HG03159 (cell line): ENCODE measurements around the gene ABHD12.
"Not testable (repeated sequence)": the region's sequence is repeated elsewhere in the genome, so short reads cannot be mapped to it uniquely, and the experiment has no call there.

Experiments used
- ATAC-seq: cut with Tn5 transposase; IDR thresholded peaks from one replicate; pipeline ENCODE4 v1.9.1; 2021; ENCODE audit warnings: mild to moderate bottlenecking, moderate library complexity; ENCODE audit not compliant: unreplicated experiment

Gene ABHD12

DNA sequence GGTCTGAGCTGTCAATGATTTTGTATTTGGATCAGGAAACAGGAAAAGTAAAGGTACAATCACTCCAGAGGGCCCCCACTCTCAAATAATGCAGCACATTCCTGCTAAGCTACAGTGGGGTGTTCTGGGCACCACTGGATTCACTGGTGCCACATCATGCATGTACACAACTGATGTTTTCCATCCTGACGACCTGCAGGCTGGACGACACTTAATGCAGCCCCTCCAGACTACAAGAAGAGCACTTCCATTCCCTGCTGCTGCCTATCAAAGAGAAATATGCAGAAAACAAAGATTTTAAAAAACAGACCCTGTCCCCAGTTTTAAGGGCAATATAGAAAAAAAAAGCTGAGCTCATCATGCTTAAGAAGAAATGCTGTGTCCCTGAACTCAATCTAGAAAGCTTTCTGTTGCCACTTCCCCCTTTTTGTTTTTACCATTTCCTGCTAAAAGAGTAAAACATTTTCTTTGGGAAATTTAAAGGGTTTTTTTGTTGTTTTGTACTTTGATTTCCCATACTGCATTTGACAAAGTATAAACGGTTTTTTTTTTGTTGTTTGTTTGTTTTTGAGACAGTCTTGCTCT, 35.5 kb downstream of the ABHD12 start:
- ATAC-seq: no peak

DNA sequence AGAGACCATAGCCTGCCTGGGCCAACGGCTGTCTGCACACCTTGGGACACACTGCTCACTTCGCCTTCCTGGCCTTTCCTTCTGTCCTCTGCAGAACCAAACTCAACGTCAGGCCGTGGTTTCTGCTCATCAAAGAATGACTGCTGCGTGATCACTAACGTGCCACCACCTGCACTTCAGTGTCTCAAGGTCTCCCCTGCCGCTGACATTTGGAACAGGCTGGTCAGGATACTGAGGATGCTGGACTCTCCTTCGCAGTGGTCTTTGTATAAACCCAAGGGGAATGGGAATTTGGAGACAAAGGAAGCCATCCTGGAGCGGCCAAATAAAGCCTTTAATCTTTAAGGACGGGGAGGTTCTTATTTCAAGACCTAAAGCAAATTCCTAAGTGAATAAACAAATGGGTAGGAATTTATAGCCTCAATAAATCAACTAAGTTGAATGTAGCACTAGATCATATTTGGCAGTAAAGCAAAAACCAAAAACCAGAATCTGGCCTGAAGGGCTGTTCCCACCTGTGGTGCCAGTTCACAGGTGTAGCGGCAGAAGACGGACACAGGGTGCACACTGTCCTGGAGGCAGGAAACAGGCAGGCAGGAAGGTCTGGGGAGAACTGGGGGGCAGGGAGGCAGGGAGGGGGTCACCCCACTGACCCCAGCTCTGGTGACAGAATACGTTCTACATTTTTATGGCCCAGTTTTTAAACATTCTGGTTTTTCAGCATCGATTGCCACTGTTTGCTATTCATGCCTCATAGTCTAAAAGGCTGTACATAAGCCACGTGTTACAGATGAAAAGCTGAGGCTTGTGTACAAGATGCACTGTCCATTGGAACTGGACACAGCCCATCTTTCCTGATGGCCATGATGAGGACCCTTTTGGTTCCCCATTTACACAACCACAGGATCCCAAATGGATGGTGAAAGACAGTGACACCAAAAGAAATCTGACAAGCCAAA, 36.6 kb downstream of the ABHD12 start:
- ATAC-seq: no peak

DNA sequence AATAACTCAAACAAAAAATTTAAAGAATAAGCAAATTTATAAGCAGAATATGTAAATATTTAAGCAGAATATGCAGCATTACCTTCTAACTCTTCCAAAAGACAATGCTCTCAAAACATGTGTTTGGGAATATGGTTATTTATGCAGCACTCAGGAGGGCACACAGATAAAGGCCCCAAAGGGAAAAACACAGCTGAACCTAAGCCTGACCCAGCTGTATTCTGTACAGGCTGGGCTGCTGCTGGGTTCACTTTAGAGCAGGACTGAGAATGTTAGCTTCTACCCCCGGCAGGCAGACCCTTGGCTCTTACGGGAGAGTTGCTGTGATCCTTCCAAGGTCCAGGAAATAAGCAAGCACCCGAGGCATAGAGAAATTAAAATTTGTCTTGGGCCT, 37.3 kb downstream of the ABHD12 start:
- ATAC-seq: no peak

DNA sequence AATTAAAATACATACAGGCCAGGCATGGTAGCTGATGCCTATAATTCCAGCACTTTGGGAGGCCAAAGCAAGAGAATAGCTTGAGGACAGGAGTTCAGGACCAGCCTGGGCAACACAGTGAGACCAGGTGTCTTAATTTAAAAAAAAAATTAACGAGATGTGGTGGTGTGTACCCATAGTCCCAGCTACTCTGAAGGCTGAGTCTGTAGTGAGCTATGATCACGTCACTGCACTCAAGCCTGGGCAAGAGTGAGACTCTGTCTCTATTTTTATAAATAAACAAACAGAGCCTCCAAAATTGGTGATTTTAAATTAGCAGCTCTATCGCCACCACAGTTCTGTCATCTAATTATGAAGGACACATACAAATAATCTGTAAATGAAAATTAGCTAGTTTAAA, 37.9 kb downstream of the ABHD12 start:
- ATAC-seq: no peak

DNA sequence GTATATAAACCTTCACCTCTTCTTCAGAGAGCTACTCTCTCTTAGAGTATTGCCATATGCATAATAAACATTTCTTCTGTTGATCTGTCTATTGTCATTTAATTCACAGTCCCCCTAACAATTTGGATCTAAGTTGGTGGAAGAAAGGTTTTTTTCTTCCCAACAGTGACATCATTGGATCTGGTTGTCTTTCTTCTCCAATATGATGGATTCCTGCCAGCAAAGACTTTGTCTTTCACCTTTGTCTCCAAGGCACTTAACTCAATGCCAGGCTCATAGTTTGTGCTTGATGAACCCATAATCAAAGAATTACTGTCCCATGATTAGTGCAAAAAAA, 39.6 kb downstream of the ABHD12 start:
- no peak for ATAC-seq

DNA sequence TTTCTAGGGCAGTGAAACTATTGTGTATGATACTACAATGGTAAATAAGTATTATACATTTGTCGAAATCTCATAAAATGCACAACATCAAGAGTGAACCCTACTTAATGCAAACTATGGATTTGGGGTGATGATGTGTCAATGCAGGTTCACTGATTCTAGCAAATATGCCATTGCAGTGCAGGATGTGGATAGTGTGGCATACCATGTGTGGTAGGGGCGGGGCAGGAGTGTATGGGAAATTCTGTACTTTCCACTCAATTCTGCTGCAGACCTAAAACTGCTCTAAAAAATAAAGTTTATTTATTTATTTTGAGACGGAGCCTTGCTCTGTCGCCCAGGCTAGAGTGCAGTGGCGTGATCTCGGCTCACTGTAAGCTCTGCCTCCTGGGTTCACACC, 44.3 kb downstream of the ABHD12 start:
- no peak for ATAC-seq

DNA sequence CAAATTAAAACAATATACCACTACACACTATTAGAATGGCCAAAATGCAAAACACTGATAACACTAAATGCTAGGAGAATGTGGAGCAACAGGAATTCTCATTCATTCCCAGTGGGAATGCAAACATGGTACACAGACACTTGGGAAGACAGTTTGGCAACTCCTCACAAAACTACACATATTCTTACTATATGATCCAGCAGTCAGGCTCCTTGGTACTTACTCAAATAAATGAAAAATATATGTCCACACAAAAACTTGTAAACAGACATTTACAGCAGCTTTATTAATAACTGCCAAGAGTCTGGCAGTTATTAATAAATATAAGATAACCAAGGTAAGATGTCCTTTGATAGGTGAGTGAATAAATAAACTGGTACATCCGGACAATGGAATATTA, 44.9 kb downstream of the ABHD12 start:
- ATAC-seq: no peak

DNA sequence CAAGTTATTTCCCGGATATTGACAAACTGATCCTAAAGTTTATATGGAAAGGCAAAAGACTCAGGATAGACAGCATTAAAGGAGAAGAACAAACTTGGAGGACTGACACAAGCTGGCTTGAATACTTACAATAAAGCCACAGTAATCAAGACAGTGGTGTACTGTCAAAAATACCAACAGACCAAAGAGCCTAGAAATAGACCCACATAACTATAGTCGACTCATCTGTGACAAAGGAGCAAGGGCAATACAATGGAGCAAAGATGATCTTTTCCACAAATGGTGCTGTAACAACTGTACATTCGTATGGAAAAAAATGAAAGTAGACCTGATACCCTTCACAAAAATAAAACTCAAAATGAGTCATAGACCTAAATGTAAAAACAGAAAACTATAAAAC, 46.0 kb downstream of the ABHD12 start:
- ATAC-seq: no peak

DNA sequence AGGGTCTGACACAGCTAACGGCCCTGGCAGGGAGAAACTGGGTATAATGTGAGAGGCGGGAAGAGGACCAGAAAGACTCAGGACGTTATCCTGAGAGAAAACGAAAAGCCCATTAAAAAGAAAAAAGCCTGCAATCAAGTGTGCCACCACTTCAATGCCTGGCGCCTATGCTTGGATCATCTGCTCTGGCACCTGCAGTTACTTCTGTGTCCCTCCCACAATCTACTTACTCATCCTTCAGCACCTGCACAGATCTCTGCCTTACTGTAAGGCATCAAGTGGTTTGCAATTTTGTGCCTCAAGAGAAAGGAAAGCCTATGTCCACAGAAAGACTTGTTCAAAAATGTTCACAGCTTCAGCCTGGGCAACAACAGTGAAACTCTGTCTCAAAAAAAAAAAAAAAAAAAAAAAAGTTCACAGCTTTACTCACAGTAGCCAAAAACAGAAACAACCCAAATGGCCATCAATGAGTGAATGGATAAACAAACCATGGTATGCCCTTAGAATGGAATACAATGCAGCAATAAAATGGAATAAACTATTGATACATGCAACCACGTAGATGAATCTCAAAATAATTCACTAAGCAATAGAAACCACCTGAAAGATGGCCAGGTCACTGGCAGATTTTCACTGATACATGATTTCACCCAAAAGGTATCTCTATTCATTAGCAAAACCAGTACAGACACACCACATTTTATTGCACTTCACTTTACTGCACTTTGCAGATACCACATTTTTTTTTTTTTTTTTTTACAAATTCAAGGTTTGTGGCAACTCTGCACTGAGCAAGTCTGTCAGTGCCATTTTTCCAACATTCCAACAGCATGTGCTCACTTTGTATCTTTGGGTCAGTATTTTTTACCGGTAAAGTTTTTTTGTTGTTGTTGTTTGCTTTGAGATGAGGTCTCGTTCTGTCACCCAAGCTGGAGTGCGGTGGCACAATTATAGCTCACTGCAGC, 48.6 kb downstream of the ABHD12 start:
- no peak for ATAC-seq

DNA sequence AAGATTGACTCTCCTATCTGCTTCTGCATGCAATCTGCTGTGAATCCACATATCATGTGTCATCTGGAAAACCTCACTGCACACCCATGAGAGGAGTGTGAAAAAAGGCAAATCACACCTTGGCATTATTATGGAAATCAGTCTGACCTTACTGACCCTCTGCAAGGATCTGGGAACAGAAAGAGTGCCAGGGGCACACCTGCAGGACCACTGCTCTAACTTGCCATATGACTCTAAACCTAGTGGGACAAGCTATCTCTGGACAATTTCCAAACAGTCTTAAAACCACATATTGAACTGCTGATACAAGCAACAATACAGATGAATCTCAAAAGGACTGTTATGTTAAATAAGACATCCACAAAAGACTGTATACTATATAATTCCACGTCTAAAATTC, 50.3 kb downstream of the ABHD12 start:
- no peak for ATAC-seq

DNA sequence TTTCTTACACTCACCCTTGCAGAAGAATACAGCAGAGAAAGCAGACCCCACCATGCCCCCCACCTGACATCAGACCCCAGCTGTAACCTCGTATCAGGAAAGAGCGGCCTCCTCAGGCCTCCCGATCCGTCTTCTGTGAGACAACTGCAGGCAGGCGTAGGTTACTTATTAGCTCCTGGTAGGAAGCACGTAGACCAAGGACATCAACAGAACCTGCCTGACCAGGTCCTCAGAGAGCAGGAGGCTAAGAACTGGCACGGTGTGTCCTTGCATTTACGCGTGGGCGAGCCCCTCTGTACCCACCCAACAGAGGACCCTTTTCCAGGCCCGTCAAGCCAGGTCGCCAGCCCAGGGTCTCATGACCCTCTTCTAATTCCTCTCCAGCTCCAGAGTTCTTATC, 51.0 kb downstream of the ABHD12 start:
- ATAC-seq: no peak

DNA sequence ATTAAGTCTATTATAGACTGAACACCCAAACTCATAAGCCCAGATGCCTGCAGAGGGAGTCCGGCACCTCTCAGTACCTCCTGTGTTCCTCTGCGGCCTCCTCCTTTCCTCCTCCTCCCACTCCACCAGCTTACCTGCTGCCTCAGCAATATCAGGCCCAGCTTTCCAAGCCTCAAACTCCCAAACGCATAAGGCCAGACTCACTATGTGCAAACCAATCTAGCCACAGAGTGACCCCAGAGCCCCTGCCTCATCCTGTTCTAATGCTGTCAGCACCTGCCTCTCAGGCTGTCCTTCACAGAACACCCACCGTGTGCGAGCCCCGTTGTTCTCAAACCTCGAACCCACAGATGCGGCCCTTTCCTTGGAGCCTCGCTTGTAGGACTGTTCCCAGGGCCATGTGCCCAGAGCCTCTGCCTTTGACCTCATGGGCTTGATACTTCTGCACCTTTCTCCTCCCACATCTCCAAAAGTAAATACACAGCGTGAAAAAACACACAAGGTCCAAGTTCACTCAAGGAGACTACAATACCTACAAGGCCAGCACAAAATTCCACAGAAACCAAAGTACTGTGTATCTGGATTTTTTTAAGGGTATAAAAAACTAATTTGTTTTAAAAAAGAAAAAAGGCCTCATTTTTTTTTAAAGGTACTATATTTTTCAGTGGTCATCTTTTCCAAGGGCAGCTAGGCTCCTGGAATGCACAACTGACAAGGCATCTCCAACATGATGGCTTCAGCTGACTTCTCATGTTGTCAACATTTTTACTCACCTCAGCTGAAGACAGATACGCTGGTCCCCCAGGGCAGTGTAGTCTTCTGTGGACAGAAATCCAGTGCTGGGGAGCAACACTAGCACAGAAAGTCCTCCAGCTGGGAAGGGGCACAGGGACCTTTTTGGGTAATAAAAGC, 52.3 kb downstream of the ABHD12 start:
- ATAC-seq: no peak

DNA sequence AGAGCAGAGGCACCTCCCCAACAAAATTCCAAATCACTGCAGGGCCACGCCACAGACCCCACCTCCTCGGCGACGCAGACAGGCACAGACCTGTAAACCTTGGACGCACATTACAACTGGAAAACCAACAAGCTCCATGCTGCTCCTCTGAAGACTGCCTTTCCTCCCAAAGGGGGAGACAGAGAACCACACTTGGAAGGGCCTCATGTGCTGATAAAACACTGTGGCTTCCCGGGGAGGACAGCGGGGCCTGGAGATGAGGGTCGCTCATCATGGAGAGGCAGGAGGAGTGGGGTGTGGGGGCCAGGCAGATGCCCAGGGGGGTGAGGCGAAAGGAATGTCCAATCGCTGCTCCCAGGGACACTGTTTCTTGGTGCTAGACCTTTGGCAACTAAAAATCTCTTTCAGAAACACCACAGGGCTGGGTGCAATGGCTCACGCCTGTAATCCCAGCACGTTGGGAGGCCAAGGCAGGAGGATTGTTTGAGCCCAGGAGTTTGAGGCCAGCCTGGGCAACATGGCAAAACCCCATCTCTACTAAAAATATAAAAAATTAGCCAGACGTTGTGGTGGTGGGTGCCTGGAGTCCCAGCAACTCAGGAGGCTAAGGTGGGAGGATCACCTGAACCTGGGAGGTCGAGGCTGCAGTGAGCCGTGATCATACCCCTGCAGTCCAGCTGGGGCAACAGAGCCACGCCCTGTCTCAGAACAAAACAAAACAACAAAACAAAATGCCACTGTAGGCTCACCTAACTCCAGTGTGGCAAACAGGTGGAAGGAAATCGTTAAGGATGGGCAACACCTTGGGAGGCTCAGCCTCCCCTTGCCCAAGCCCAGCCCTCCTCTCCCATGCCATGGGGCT, 53.8 kb downstream of the ABHD12 start:
- ATAC-seq: no peak

DNA sequence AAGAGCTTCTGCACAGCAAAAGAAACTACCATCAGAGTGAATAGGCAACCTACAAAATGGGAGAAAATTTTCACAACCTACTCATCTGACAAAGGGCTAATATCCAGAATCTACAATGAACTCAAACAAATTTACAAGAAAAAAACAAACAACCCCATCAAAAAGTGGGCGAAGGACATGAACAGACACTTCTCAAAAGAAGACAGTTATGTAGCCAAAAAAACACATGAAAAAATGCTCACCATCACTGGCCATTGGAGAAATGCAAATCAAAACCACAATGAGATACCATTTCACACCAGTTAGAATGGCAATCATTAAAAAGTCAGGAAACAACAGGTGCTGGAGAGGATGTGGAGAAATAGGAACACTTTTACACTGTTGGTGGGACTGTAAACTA, 55.7 kb downstream of the ABHD12 start:
- not testable (repeated sequence) for ATAC-seq

DNA sequence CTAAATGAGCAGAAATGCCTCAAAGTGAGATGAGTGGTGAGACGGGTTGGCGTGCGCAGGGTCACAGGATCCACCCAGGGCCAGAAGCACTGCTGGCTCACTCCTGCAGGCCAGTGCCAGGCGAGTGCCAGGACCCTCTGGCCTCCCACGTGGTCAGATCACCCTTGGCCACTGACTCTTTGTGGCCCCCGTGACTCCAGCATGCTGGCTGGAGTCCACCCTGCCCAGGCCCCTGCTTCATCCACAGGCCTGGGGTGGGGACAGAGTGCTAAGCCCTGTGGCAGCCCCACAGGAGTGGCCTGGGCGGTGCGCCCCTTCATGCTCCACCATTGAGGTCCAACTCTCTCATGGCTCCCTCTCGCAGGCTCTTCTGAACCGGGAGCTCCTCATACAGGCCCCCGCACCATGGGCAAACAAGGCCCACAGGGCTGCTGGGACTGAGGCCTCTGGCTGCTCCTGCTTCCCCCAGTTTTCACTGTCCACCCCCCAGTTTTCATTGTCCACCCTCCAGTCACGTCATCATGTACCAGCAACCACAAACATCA, 61.6 kb downstream of the ABHD12 start:
- no peak for ATAC-seq

DNA sequence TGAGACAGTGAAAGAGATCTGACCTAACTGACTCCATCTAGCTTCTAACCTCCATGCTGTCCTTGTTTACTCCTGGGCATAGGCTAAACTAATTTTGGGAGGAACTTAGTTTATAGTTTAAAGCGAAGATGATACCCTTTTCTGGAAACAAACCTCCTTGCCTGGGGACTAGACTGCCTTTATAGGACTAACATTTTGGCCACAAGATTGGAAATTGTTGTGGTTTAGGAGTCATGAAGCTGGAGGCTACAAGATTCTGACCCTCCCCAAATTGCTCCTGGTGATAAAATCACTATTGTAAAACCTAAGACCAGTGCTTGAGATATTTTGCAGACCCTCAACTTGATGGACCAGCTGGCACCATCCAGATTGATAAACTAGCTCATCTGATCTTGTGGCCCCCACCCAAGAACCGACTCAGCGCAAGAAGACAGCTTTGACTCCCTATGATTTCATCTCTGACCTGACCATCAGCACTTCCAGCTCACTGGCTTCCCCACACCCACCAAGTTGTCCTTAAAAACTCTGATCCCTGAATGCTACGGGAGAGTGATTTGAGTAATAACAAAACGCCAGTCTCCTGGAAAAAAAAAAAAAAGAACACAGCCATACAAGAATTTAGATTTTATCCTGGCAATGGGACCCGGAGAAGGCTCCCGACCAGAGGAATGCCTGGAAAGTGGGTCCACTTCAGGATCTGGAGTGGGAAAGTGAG, 63.0 kb downstream of the ABHD12 start:
- ATAC-seq: no peak

DNA sequence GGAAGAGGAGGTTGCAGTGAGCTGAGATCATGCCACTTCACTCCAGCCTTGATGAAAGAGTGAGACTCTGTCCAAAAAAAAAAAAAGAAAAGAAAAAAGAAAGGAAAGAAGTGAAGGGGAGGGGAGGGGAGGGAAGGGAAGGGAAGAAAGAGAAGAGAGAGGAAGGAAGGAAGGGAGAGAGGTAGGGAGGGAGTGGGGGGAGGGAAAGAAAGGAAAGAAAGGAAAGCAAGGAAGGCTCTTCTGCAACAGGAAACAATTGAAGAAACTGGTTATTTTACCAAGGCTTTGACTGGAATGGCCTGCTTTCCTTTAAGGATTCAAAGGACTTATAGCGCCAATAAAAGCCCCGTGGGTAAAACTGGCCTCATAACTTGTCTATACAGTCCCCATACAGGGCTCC, 64.6 kb downstream of the ABHD12 start:
- ATAC-seq: no peak

DNA sequence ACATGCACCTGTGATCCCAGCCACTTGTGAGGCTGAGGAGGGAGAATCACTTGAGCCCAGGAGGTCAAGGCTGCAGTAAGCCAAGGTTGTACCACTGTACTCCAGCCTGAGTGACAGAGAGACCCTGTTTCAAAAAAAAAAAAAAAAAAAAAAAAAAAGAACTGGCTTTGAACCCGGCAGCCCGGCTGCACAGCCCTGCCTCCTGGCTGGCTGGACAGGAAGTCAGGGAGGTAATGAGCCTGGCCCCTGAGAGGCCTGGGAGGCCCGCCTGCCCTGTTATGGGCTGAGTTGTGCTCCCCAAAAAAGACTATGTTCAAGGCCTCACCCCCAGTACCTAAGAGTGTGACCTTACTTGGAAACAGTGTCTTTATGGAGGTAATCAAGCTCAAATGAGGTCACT, 65.6 kb downstream of the ABHD12 start:
- ATAC-seq: no peak

DNA sequence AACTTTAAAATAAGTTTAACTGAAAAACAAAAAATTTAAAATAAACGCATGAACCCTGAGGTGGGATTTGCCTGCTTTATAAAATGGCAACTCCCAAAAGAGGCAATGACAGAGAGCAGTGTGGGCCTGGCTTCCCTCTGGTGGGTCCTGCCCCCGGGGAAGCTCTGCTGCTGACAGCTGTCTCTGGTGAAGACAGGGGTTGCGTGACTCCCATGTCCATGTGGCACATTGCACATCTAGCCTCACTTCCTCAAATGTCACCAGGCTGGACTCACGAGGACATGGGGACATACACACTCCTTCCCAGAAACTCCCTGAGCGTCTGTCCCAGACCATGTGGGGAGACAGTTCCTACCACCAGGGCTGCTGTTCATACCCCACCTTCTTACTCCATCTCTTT, 66.2 kb downstream of the ABHD12 start:
- no peak for ATAC-seq
